ENCODE measurements around the gene SCYGR3. TPM values are rescaled to one million over a fixed set of nuclear protein-coding genes. Genes with fewer than 3 reads are reported as not detected.

The SCYGR3 gene
- total RNA-seq, 1 experiment from 2014 or later: not detected

DNA sequence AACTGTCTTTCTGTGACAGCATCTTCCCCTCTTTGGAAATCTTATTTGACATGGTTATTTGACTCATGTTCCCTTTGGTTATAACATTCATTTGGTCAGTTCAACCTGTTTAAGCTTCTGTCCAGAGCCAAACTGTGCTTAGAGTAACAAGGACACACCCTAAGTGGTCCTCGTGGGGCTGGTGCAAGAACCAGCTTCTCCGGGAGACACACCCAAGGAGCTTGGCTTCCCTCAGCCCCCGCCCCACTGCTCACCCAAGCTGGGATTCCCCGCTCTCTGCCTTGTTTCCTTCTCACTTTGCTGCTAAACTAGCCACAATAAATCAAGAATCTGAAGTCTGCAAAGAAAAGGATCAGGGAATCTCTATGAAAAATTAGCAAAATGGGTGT lies 1.4 kb downstream of the SCYGR3 start:
- no peaks in the 10 kb centered on the region for H3K79me1 ChIP-seq (ENCODE audit: insufficient read depth, low read depth, low read length, poor library complexity, severe bottlenecking)
- H2BK12ac ChIP-seq (ENCODE audit: insufficient read length, low read depth, low read length): no peak overlapping the region
- no peak overlapping the region for H2BK5ac ChIP-seq (ENCODE audit: insufficient read length, low read length)
- no peak overlapping the region for H3K4ac ChIP-seq (ENCODE audit: low read depth, low read length)
- no CpG with 5 or more reads among the region's 4 CpGs for WGBS (ENCODE audit: extremely low coverage, insufficient read length, low lambda C conversion rate)
- no peaks in the 10 kb centered on the region; the same call in 1 of the 2 replicates for H3K27me3 ChIP-seq (ENCODE audit: insufficient read depth, low read length)
- no peak overlapping the region for H3T11ph ChIP-seq (ENCODE audit: low read length)
- Mint-ChIP-seq H3K9me3 (no peaks in the 10 kb centered on the region; a peak in 1 of 5 replicates), H3K27me3 (ENCODE audit: low read depth) (peaks cover 10% of the 10 kb centered on the region), H3K27ac (no peak overlapping the region), H3K4me3 (no peak overlapping the region), H3K4me1 (peaks cover 16 to 18% of the 10 kb centered on the region in 2 experiments), H3K36me3 (ENCODE audit: insufficient read depth in 1 of 3, low read depth in 3 of 3) (no peaks in the 10 kb centered on the region; a peak in 1 of 7 replicates)
- no peak overlapping the region for H3K4me2 ChIP-seq (ENCODE audit: insufficient read depth, insufficient read length, low read length)
- no peaks in the 10 kb centered on the region for H3K9me3 ChIP-seq (ENCODE audit: control insufficient read depth, low read depth, low read length)
- H3K18ac ChIP-seq (ENCODE audit: insufficient read length, low read depth, low read length): no peak overlapping the region
- no peak overlapping the region for H2BK15ac ChIP-seq (ENCODE audit: low read depth, low read length)
- H4K91ac ChIP-seq (ENCODE audit: insufficient read length, low read depth, low read length): no peak overlapping the region
- no peak overlapping the region for H3K14ac ChIP-seq (ENCODE audit: insufficient read depth, low read length)
- H2AFZ ChIP-seq (ENCODE audit: low read length): no peak overlapping the region
- no peak overlapping the region for H3K9ac ChIP-seq (ENCODE audit: extremely low read depth, insufficient read length, low read length)
- 0 out of 2 replicates have a peak, but pooled peaks cover 5% of the 10 kb centered on the region for H3K4me1 ChIP-seq (ENCODE audit: insufficient read depth, low read length)
- H3K23ac ChIP-seq (ENCODE audit: insufficient read length, low read depth, low read length): no peak overlapping the region
- H2BK120ac ChIP-seq (ENCODE audit: low read depth, low read length, poor library complexity, severe bottlenecking): no peak overlapping the region
- no peak for DNase-seq
- no peak overlapping the region for H4K5ac ChIP-seq (ENCODE audit: insufficient read length, low read depth, low read length)
- H4K8ac ChIP-seq (replicated peaks; ENCODE audit: insufficient read length, low read depth, low read length): no peak overlapping the region
- no peak overlapping the region for H2AK5ac ChIP-seq (ENCODE audit: insufficient read length, low read length)
- no peaks in the 10 kb centered on the region for H3K23me2 ChIP-seq (ENCODE audit: insufficient read length, low read depth, low read length, poor library complexity, severe bottlenecking)
- H3K56ac ChIP-seq (ENCODE audit: insufficient read length, low read depth, low read length): no peak overlapping the region
- no peaks in the 10 kb centered on the region for H4K20me1 ChIP-seq (ENCODE audit: control insufficient read depth, insufficient read depth, insufficient read length)
- TF ChIP-seq, protein P1, sequence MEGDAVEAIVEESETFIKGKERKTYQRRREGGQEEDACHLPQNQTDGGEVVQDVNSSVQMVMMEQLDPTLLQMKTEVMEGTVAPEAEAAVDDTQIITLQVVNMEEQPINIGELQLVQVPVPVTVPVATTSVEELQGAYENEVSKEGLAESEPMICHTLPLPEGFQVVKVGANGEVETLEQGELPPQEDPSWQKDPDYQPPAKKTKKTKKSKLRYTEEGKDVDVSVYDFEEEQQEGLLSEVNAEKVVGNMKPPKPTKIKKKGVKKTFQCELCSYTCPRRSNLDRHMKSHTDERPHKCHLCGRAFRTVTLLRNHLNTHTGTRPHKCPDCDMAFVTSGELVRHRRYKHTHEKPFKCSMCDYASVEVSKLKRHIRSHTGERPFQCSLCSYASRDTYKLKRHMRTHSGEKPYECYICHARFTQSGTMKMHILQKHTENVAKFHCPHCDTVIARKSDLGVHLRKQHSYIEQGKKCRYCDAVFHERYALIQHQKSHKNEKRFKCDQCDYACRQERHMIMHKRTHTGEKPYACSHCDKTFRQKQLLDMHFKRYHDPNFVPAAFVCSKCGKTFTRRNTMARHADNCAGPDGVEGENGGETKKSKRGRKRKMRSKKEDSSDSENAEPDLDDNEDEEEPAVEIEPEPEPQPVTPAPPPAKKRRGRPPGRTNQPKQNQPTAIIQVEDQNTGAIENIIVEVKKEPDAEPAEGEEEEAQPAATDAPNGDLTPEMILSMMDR (conservative IDR thresholded peaks at IDR 0.05): no peak
- H3K27ac ChIP-seq (ENCODE audit: insufficient read length, low read depth, low read length): no peak overlapping the region
- H2BK20ac ChIP-seq (ENCODE audit: low read depth, low read length, poor library complexity, severe bottlenecking): no peak overlapping the region
- no peaks in the 10 kb centered on the region for H3K79me2 ChIP-seq (ENCODE audit: insufficient read depth, low read length)
